Lower leg skin (tissue), 3 donors: ENCODE data around the gene STK35.

Experiments used
- POLR2A ChIP-seq, 2 donors: fragments of 450-650 bp; IDR thresholded peaks; one replicate each; pipeline ENCODE4 v1.6.1; 2016 to 2017; ENCODE audit warnings: antibody characterized with exemption in 2 of 2, mild to moderate bottlenecking in 1 of 2, moderate library complexity in 1 of 2
- TF ChIP-seq, protein P1 (sequence below), 3 donors: fragments of 450-650 bp; IDR thresholded peaks; one replicate each; pipeline ENCODE4 v1.5.1; 2016; ENCODE audit warnings: antibody characterized with exemption in 3 of 3, mild to moderate bottlenecking in 3 of 3, moderate library complexity in 2 of 3

DNA sequence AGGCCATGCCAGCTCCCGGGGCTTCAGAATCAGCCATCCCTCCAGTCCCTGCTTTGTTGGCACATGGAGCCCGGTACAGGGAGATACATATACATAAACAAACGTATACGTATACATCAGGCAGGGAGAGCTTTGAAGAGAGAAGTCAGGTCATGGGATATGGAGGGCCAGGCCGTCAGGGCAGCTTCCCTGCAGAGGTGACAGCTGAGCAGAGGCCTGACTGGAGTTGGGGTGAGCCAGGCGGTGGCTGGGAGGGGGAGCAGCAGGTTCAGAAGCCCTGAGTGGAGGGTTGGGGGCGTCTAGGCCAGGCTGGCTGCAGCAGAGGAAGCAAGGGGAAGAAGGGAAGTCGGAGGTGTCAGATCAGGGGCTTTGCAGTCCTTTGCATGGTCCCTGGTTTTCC lies 61.7 kb downstream of the STK35 start:
- TF ChIP-seq, protein P1, sequence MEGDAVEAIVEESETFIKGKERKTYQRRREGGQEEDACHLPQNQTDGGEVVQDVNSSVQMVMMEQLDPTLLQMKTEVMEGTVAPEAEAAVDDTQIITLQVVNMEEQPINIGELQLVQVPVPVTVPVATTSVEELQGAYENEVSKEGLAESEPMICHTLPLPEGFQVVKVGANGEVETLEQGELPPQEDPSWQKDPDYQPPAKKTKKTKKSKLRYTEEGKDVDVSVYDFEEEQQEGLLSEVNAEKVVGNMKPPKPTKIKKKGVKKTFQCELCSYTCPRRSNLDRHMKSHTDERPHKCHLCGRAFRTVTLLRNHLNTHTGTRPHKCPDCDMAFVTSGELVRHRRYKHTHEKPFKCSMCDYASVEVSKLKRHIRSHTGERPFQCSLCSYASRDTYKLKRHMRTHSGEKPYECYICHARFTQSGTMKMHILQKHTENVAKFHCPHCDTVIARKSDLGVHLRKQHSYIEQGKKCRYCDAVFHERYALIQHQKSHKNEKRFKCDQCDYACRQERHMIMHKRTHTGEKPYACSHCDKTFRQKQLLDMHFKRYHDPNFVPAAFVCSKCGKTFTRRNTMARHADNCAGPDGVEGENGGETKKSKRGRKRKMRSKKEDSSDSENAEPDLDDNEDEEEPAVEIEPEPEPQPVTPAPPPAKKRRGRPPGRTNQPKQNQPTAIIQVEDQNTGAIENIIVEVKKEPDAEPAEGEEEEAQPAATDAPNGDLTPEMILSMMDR (IDR thresholded peaks at IDR 0.05), result no peak
- no peak for TF ChIP-seq POLR2A (IDR thresholded peaks at IDR 0.05)
